ENCODE measurements around the gene CDH23.
"Not testable (repeated sequence)": the region's sequence is repeated elsewhere in the genome, so short reads cannot be mapped to it uniquely, and the experiment has no call there.

The CDH23 gene

DNA sequence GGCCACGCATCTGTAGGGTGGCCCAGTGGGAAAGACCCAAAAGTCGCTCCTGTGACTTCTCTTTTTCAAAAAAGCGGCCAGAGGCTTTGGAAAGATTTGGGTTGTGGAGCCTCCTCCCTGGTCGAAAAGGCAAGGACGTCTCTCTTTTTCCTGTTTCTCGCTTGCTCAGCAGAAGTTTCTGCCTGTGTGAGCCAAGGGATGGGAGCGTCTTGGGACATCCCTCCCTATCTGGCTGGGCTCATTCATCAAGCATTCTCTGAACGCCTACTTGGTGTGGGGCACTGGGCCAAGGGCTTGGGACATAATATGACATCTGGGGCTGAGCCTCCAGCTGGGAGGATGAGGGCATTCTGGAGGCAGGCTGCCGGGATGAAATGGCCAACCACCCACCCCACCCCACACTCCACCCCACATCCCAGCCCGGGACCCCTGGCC lies 201.9 kb downstream of the CDH23 start:
- H3K23ac ChIP-seq (ENCODE audit: low read length), result no peak overlapping the region
- H3K9ac ChIP-seq (ENCODE audit: low read length), result no peak overlapping the region
- H3K79me2 ChIP-seq (ENCODE audit: control insufficient read depth, insufficient read depth, low read length, poor library complexity), result no peaks in the 10 kb centered on the region
- no peak overlapping the region for H2BK120ac ChIP-seq (ENCODE audit: insufficient read depth, low read length, poor library complexity)
- no peak overlapping the region for H4K91ac ChIP-seq (ENCODE audit: low read depth, low read length)
- no peaks in the 10 kb centered on the region for H3K9me3 ChIP-seq (ENCODE audit: insufficient read depth, low read depth, low read length)
- no peaks in the 10 kb centered on the region for H3K79me1 ChIP-seq (ENCODE audit: low read length)
- H3K4ac ChIP-seq (ENCODE audit: low read depth, low read length), result no peak overlapping the region
- no peak overlapping the region for H3K4me2 ChIP-seq (ENCODE audit: low read length)
- no peak overlapping the region for H2AK5ac ChIP-seq (ENCODE audit: low read length)
- H4K12ac ChIP-seq (ENCODE audit: low read depth, low read length), result no peak overlapping the region
- WGBS (ENCODE audit: extremely low coverage, insufficient coverage, insufficient read length), result no CpG with 5 or more reads among the region's 10 CpGs
- no peak overlapping the region for H2BK5ac ChIP-seq (ENCODE audit: low read depth, low read length, poor library complexity)
- no peak overlapping the region for H2BK12ac ChIP-seq (ENCODE audit: low read length)
- no peaks in the 10 kb centered on the region for H3K36me3 ChIP-seq (ENCODE audit: control insufficient read depth in 1 of 2, insufficient read depth in 2 of 2, low read length in 2 of 2)
- no peak overlapping the region for H2AFZ ChIP-seq (ENCODE audit: insufficient read depth, low read length, poor library complexity)
- H3K4me1 ChIP-seq (ENCODE audit: control insufficient read depth in 1 of 2, insufficient read depth in 2 of 2, low read length in 2 of 2), result no peaks in the 10 kb centered on the region
- no peak overlapping the region for H4K8ac ChIP-seq (ENCODE audit: low read depth, low read length)
- H3K14ac ChIP-seq (ENCODE audit: low read length), result no peak overlapping the region
- DNase-seq, result peak; percentile 57 to 64
- H3K18ac ChIP-seq (ENCODE audit: low read length), result no peak overlapping the region
- no peak overlapping the region for H3K4me3 ChIP-seq (ENCODE audit: low read depth, low read length)
- H3K27me3 ChIP-seq (ENCODE audit: insufficient read depth, low read length), result no peaks in the 10 kb centered on the region
- H3K27ac ChIP-seq (ENCODE audit: low read depth, low read length), result no peak overlapping the region

- Histone ChIP-seq H4K12ac (ENCODE audit: low read depth, low read length) (no peak overlapping the region), H3K14ac (ENCODE audit: low read length) (no peak overlapping the region), H2BK12ac (ENCODE audit: low read length) (no peak overlapping the region), H3K79me2 (ENCODE audit: control insufficient read depth, insufficient read depth, low read length, poor library complexity) (no peaks in the 10 kb centered on the region), H2BK5ac (ENCODE audit: low read depth, low read length, poor library complexity) (no peak overlapping the region), H4K8ac (ENCODE audit: low read depth, low read length) (no peak overlapping the region), H2AK5ac (ENCODE audit: low read length) (no peak overlapping the region), H3K27me3 (ENCODE audit: insufficient read depth, low read length) (no peaks in the 10 kb centered on the region), H2BK120ac (ENCODE audit: insufficient read depth, low read length, poor library complexity) (no peak overlapping the region), H3K79me1 (ENCODE audit: low read length) (no peaks in the 10 kb centered on the region), H3K4ac (ENCODE audit: low read depth, low read length) (no peak overlapping the region), H3K9ac (ENCODE audit: low read length) (no peak overlapping the region), H3K4me1 (ENCODE audit: control insufficient read depth in 1 of 2, insufficient read depth in 2 of 2, low read length in 2 of 2) (peaks cover 0 to under 1% of the 10 kb centered on the region in 2 experiments), H3K4me3 (ENCODE audit: low read depth, low read length) (no peak overlapping the region), H3K23ac (ENCODE audit: low read length) (no peak overlapping the region), H2AFZ (ENCODE audit: insufficient read depth, low read length, poor library complexity) (no peak overlapping the region), H3K36me3 (ENCODE audit: control insufficient read depth in 1 of 2, insufficient read depth in 2 of 2, low read length in 2 of 2) (no peaks in the 10 kb centered on the region), H3K27ac (ENCODE audit: low read depth, low read length) (no peak overlapping the region), H4K91ac (ENCODE audit: low read depth, low read length) (no peak overlapping the region), H3K4me2 (ENCODE audit: low read length) (no peak overlapping the region), H3K9me3 (ENCODE audit: insufficient read depth, low read depth, low read length) (no peaks in the 10 kb centered on the region), H3K18ac (ENCODE audit: low read length) (no peak overlapping the region)
- DNase-seq, result no peak
- no CpG with 5 or more reads among the region's 2 CpGs for WGBS (ENCODE audit: extremely low coverage, insufficient coverage, insufficient read length)
Observed at GRCh38 chr10:71599518-71599917, 202.8 kb downstream of the CDH23 start.

DNA sequence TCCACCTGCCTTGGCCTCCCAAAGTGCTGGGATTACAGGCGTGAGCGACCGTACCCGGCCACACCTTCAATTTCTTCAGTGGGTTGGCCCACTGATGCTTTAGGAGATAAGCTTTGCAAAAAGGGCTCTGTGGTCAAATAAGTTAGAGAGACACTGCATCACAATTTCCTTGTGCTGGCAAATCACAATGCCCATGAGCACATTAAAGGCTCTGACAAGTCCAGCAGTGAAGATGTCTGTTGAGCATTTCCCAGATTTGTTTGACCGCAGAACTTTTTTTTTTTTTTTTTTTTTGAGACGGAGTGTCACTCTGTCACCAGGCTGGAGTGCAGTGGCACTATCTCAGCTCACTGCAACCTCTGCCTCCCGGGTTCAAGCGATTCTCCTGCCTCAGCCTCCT lies 203.5 kb downstream of the CDH23 start:
- not testable (repeated sequence) for H3K79me2 ChIP-seq (ENCODE audit: control insufficient read depth, insufficient read depth, low read length, poor library complexity); H2AFZ ChIP-seq (ENCODE audit: insufficient read depth, low read length, poor library complexity); H3K79me1 ChIP-seq (ENCODE audit: low read length); H3K27ac ChIP-seq (ENCODE audit: low read depth, low read length); H3K4me1 ChIP-seq (ENCODE audit: control insufficient read depth in 1 of 2, insufficient read depth in 2 of 2, low read length in 2 of 2); H3K9ac ChIP-seq (ENCODE audit: low read length); H3K4ac ChIP-seq (ENCODE audit: low read depth, low read length); H4K12ac ChIP-seq (ENCODE audit: low read depth, low read length); H3K4me3 ChIP-seq (ENCODE audit: low read depth, low read length); H2BK12ac ChIP-seq (ENCODE audit: low read length); H3K4me2 ChIP-seq (ENCODE audit: low read length); H2BK5ac ChIP-seq (ENCODE audit: low read depth, low read length, poor library complexity); H3K23ac ChIP-seq (ENCODE audit: low read length); H2AK5ac ChIP-seq (ENCODE audit: low read length); H3K27me3 ChIP-seq (ENCODE audit: insufficient read depth, low read length); H3K36me3 ChIP-seq (ENCODE audit: control insufficient read depth in 1 of 2, insufficient read depth in 2 of 2, low read length in 2 of 2); H3K14ac ChIP-seq (ENCODE audit: low read length); H4K8ac ChIP-seq (ENCODE audit: low read depth, low read length); H3K18ac ChIP-seq (ENCODE audit: low read length); H4K91ac ChIP-seq (ENCODE audit: low read depth, low read length); H3K9me3 ChIP-seq (ENCODE audit: insufficient read depth, low read depth, low read length); H2BK120ac ChIP-seq (ENCODE audit: insufficient read depth, low read length, poor library complexity); DNase-seq
- WGBS (ENCODE audit: extremely low coverage, insufficient coverage, insufficient read length), result no CpG with 5 or more reads among the region's 8 CpGs

DNA sequence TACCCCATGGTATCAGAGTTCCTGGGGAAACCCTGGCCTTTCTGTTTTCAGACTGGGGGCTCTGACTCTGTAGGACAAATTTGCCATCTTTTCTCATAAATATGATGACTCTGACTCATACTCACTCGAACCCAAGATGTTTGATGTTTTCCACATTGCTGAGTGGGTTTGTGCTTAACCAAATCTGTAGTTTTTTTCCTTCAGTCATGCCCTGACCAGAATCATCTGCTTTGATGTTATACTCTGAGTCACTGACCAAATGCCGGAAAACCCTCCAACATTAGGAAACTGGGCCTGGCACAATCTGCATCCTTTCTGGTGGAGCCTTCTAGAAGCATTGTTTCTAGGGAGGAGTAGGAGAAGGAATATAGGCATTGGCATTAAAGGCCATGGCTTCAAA lies 204.1 kb downstream of the CDH23 start:
- Histone ChIP-seq H2BK12ac (ENCODE audit: low read length) (no peak overlapping the region), H2AK5ac (ENCODE audit: low read length) (no peak overlapping the region), H3K27me3 (ENCODE audit: insufficient read depth, low read length) (no peaks in the 10 kb centered on the region), H3K36me3 (ENCODE audit: control insufficient read depth in 1 of 2, insufficient read depth in 2 of 2, low read length in 2 of 2) (no peaks in the 10 kb centered on the region), H3K23ac (ENCODE audit: low read length) (no peak overlapping the region), H2BK120ac (ENCODE audit: insufficient read depth, low read length, poor library complexity) (no peak overlapping the region), H3K79me1 (ENCODE audit: low read length) (no peaks in the 10 kb centered on the region), H3K4me3 (ENCODE audit: low read depth, low read length) (no peak overlapping the region), H3K9me3 (ENCODE audit: insufficient read depth, low read depth, low read length) (no peaks in the 10 kb centered on the region), H4K8ac (ENCODE audit: low read depth, low read length) (no peak overlapping the region), H4K12ac (ENCODE audit: low read depth, low read length) (no peak overlapping the region), H3K18ac (ENCODE audit: low read length) (no peak overlapping the region), H3K27ac (ENCODE audit: low read depth, low read length) (no peak overlapping the region), H3K14ac (ENCODE audit: low read length) (no peak overlapping the region), H3K4me1 (ENCODE audit: control insufficient read depth in 1 of 2, insufficient read depth in 2 of 2, low read length in 2 of 2) (peaks cover 0 to 3% of the 10 kb centered on the region in 2 experiments), H3K4me2 (ENCODE audit: low read length) (no peak overlapping the region), H3K79me2 (ENCODE audit: control insufficient read depth, insufficient read depth, low read length, poor library complexity) (no peaks in the 10 kb centered on the region), H2AFZ (ENCODE audit: insufficient read depth, low read length, poor library complexity) (no peak overlapping the region), H2BK5ac (ENCODE audit: low read depth, low read length, poor library complexity) (no peak overlapping the region), H4K91ac (ENCODE audit: low read depth, low read length) (no peak overlapping the region), H3K4ac (ENCODE audit: low read depth, low read length) (no peak overlapping the region), H3K9ac (ENCODE audit: low read length) (no peak overlapping the region)
- no CpG with 5 or more reads among the region's 2 CpGs for WGBS (ENCODE audit: extremely low coverage, insufficient coverage, insufficient read length)
- peak; percentile 10 to 40 for DNase-seq
